ENCODE results near the gene SMIM9.

DNA sequence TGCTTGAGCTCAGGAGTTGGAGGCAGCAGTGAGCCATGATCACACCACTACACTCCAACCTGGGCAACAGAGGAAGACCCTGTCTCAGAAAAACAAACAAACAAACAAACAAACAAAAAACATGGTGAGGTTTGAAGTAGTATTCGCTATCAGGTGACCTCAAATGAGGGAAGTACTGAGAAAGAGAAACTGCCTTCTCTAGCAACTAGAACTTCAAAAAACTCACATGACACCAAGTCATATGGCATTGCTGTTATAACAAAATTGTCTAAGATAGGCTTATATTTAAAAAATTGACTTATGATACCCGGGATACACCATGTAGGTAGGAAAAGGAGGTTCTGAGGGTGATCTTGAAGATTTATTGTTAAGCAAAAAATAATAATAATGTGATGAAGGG lies 39.4 kb downstream of the SMIM9 start:
- TF ChIP-seq, protein P1, sequence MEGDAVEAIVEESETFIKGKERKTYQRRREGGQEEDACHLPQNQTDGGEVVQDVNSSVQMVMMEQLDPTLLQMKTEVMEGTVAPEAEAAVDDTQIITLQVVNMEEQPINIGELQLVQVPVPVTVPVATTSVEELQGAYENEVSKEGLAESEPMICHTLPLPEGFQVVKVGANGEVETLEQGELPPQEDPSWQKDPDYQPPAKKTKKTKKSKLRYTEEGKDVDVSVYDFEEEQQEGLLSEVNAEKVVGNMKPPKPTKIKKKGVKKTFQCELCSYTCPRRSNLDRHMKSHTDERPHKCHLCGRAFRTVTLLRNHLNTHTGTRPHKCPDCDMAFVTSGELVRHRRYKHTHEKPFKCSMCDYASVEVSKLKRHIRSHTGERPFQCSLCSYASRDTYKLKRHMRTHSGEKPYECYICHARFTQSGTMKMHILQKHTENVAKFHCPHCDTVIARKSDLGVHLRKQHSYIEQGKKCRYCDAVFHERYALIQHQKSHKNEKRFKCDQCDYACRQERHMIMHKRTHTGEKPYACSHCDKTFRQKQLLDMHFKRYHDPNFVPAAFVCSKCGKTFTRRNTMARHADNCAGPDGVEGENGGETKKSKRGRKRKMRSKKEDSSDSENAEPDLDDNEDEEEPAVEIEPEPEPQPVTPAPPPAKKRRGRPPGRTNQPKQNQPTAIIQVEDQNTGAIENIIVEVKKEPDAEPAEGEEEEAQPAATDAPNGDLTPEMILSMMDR (IDR thresholded peaks at IDR 0.05), result no peak
- TF ChIP-seq EP300 (IDR thresholded peaks at IDR 0.05), result no peak
- TF ChIP-seq POLR2A (IDR thresholded peaks at IDR 0.05; ENCODE audit: low read depth), result no peak
- no peak for TF ChIP-seq POLR2AphosphoS5 (IDR thresholded peaks at IDR 0.05)

All from esophagus muscularis mucosa (tissue), 4 donors.